GM12878 (cell line): ENCODE results near the gene GIMAP8. TPM values are rescaled to one million over a fixed set of nuclear protein-coding genes. Genes with fewer than 3 reads are reported as not detected.

Source experiments
- ASH2L ChIP-seq: fragments of 300-600, 200-600 bp; sonication (generic); IDR thresholded peaks from 2 replicates; pipeline ENCODE4 v1.6.1; 2017; ENCODE audit warnings: low read depth, mild to moderate bottlenecking, borderline replicate concordance
- ATF3 ChIP-seq: IDR thresholded peaks from 2 replicates; pipeline ENCODE4 v1.6.1; 2011; ENCODE audit warnings: low read depth, mild to moderate bottlenecking, low read length, moderate library complexity, borderline replicate concordance; ENCODE audit errors: extremely low read depth
- CBX5 ChIP-seq: sonication (generic); IDR thresholded peaks from 2 replicates; pipeline ENCODE4 v1.6.1; 2016; ENCODE audit warnings: low read depth, moderate library complexity, mild to moderate bottlenecking, inconsistent platforms
- CEBPB ChIP-seq, 2 experiments: fragments of 150-350 bp in 1 of 2; IDR thresholded peaks; 2 replicates each; pipeline ENCODE4 v1.6.1; 2012 to 2014; ENCODE audit warnings: low read depth in 2 of 2, low read length in 2 of 2, borderline replicate concordance in 1 of 2, inconsistent platforms in 1 of 2
- CUX1 ChIP-seq: IDR thresholded peaks from 2 replicates; pipeline ENCODE4 v1.6.1; 2012; ENCODE audit warnings: improper control_type of control experiment, low read depth, low read length; ENCODE audit not compliant: insufficient replicate concordance
- ETV6 ChIP-seq, 2 experiments: fragments of 450-650 bp in 1 of 2; IDR thresholded peaks in 1 of 2; conservative IDR thresholded peaks in 1 of 2; 2 replicates each; pipeline ENCODE4 v1.6.1; 2014; ENCODE audit warnings: antibody characterized with exemption in 1 of 2, borderline replicate concordance in 1 of 2, low read depth in 1 of 2, mild to moderate bottlenecking in 1 of 2, moderate library complexity in 1 of 2
- FOXK2 ChIP-seq: fragments of 450-650 bp; IDR thresholded peaks from 2 replicates; pipeline ENCODE4 v1.6.1; 2017; ENCODE audit warnings: mild to moderate bottlenecking, moderate library complexity
- FOXM1 ChIP-seq: IDR thresholded peaks from 2 replicates; pipeline ENCODE4 v1.6.1; 2012; ENCODE audit warnings: low read depth, mild to moderate bottlenecking, inconsistent platforms, low read length, moderate library complexity
- HDAC2 ChIP-seq: fragments of 200-600 bp; sonication (generic); IDR thresholded peaks from 2 replicates; pipeline ENCODE4 v1.6.1; 2017
- IRF3 ChIP-seq: fragments of 450-650 bp; IDR thresholded peaks from 2 replicates; pipeline ENCODE4 v1.6.1; 2014; ENCODE audit warnings: mild to moderate bottlenecking
- MAX ChIP-seq: IDR thresholded peaks from 2 replicates; pipeline ENCODE4 v1.6.1; 2012; ENCODE audit warnings: low read depth, low read length, improper control_type of control experiment
- MLLT1 ChIP-seq: fragments of 450-650 bp; IDR thresholded peaks from 2 replicates; pipeline ENCODE4 v1.6.1; 2016; ENCODE audit warnings: mild to moderate bottlenecking
- MXI1 ChIP-seq: fragments of 150-350 bp; IDR thresholded peaks from 2 replicates; pipeline ENCODE4 v1.6.1; 2011; ENCODE audit warnings: low read depth, mild to moderate bottlenecking, inconsistent platforms, low read length, improper control_type of control experiment
- MYB ChIP-seq: fragments of 150-350 bp; IDR thresholded peaks from 2 replicates; pipeline ENCODE4 v1.6.1; 2014; ENCODE audit warnings: mild to moderate bottlenecking, low read depth, low read length, borderline replicate concordance
- NFIC ChIP-seq: IDR thresholded peaks from 2 replicates; pipeline ENCODE4 v1.6.1; 2012; ENCODE audit warnings: low read depth, mild to moderate bottlenecking, inconsistent platforms, low read length, moderate library complexity
- NKRF ChIP-seq: fragments of 450-650 bp; conservative IDR thresholded peaks from 2 replicates; pipeline ENCODE4 v1.6.1; 2017; ENCODE audit warnings: mild to moderate bottlenecking, moderate library complexity
- RB1 ChIP-seq: fragments of 450-650 bp; formaldehyde crosslinking; IDR thresholded peaks from 2 replicates; pipeline ENCODE4 v1.6.1; 2017; ENCODE audit warnings: mild to moderate bottlenecking, borderline replicate concordance
- STAT3 ChIP-seq: IDR thresholded peaks from 2 replicates; pipeline ENCODE4 v1.6.1; 2011; ENCODE audit warnings: low read depth, low read length, improper control_type of control experiment
- TCF12 ChIP-seq: IDR thresholded peaks from 2 replicates; pipeline ENCODE4 v1.6.1; 2011; ENCODE audit warnings: low read depth, mild to moderate bottlenecking, low read length
- polyA plus RNA-seq, 11 experiments: library from polyadenylated mRNA; depleted of rRNA in 4 of 11; unstranded in 6 of 11; stranded (reverse) in 5 of 11; fragments of >200 nt; fragmentation: Nextera tagmentation in 4 of 11; fragmentation: Illumina TruSeq in 1 of 11; extraction: Ambion mirVana in 4 of 11; extraction: Trizol in 1 of 11; gene quantifications; 1 replicate in 1 of 11; 2 replicates in 10 of 11; pipeline versions ENCODE4 v1.2.1 to v1.2.3, GENCODE V29; 2011 to 2016; ENCODE audit warnings: inconsistent platforms in 2 of 11, missing spikeins in 2 of 11, low read depth in 1 of 11
- total RNA-seq, 4 experiments: library from RNA; depleted of rRNA in 3 of 4; stranded (reverse); fragments of >200 nt in 3 of 4; fragmentation: Illumina TruSeq in 1 of 4; extraction: Trizol in 1 of 4; gene quantifications; 2 replicates each; pipeline versions ENCODE4 v1.2.1 to v1.2.3, GENCODE V29; 2013 to 2021

GIMAP8 gene
- total and polyA plus RNA-seq, 10 of the 15 experiments (the other 5 are each of a cell fraction or from before 2014, with no cell fraction given): 0.66 to 9.7 (median 4.7) TPM

- no peak for TF ChIP-seq STAT3
- TF ChIP-seq MAX: no peak
- no peak for TF ChIP-seq CUX1
- TF ChIP-seq CBX5: no peak
- TF ChIP-seq MLLT1: no peak
- no peak for TF ChIP-seq ATF3
- TF ChIP-seq MXI1: no peak
- no peak for TF ChIP-seq FOXM1
- no peak for TF ChIP-seq ETV6 (conservative IDR thresholded peaks at IDR 0.05 in 1 of 2, IDR thresholded peaks at IDR 0.05 in 1 of 2; ENCODE audit: borderline replicate concordance in 1 of 2, low read depth in 1 of 2)
- TF ChIP-seq RB1: no peak
- TF ChIP-seq TCF12: no peak
- no peak for TF ChIP-seq CEBPB (IDR thresholded peaks at IDR 0.05; ENCODE audit: borderline replicate concordance in 1 of 2, low read depth in 2 of 2, low read length in 2 of 2)
- TF ChIP-seq IRF3: no peak
- TF ChIP-seq NKRF: no peak
- TF ChIP-seq NFIC: no peak
- TF ChIP-seq ASH2L: no peak
- no peak for TF ChIP-seq HDAC2
- no peak for TF ChIP-seq MYB
- TF ChIP-seq FOXK2: no peak
These were observed 21.6 kb upstream of the GIMAP8 start (continued) for GRCh38 chr7:150428671-150429451.
